K562 (cell line): ENCODE data around the gene RBPMS2. TPM values are rescaled to one million over a fixed set of nuclear protein-coding genes. Genes with fewer than 3 reads are reported as not detected.

Experiments
- DMBX1 ChIP-seq: fragments of 250-450 bp; sonication (Bioruptor Pico); IDR thresholded peaks from 2 replicates; pipeline ENCODE4 v1.8.0; 2022; ENCODE audit warnings: inconsistent platforms, mild to moderate bottlenecking, moderate library complexity, borderline replicate concordance
- ESRRB ChIP-seq: fragments of 250-450 bp; sonication (Bioruptor Pico); IDR thresholded peaks from 2 replicates; pipeline ENCODE4 v1.5.0; 2020; ENCODE audit warnings: mild to moderate bottlenecking, moderate library complexity, borderline replicate concordance
- HMG20B ChIP-seq: fragments of 250-450 bp; sonication (Bioruptor Pico); IDR thresholded peaks from 2 replicates; pipeline ENCODE4 v1.5.0; 2021; ENCODE audit warnings: mild to moderate bottlenecking
- KLF16 ChIP-seq: IDR thresholded peaks from 2 replicates; pipeline ENCODE4 v1.6.1; 2016; ENCODE audit warnings: antibody characterized with exemption
- PML ChIP-seq: IDR thresholded peaks from 2 replicates; pipeline ENCODE4 v1.6.1; 2012; ENCODE audit warnings: low read length, inconsistent platforms
- PRPF4 ChIP-seq: fragments of 200-400 bp; formaldehyde crosslinking; IDR thresholded peaks from one replicate; pipeline ENCODE4 v1.6.1; 2017; ENCODE audit warnings: low read length, low read depth, mild to moderate bottlenecking; ENCODE audit not compliant: insufficient read depth, poor library complexity, severe bottlenecking
- RB1 ChIP-seq: fragments of 450-650 bp; IDR thresholded peaks from 2 replicates; pipeline ENCODE4 v1.6.1; 2017; ENCODE audit warnings: low read depth, mild to moderate bottlenecking
- TOE1 ChIP-seq, 2 experiments: fragments of 450-650 bp in 1 of 2; sonication (generic) in 1 of 2; formaldehyde crosslinking in 1 of 2; IDR thresholded peaks; 2 replicates each; pipeline versions ENCODE4 v1.7.1 to v1.8.0; 2016 to 2022; ENCODE audit warnings: borderline replicate concordance in 2 of 2, mild to moderate bottlenecking in 2 of 2, antibody characterized with exemption in 1 of 2, inconsistent platforms in 1 of 2, low read depth in 1 of 2, missing genetic modification reagents in 1 of 2, moderate library complexity in 1 of 2
- WHSC1 ChIP-seq: IDR thresholded peaks from one replicate; pipeline ENCODE4 v1.6.1; 2012; ENCODE audit warnings: low read length, control low read depth, inconsistent platforms
- XRCC3 ChIP-seq: fragments of 450-650 bp; IDR thresholded peaks from 2 replicates; pipeline ENCODE4 v1.6.1; 2017; ENCODE audit warnings: mild to moderate bottlenecking, moderate library complexity
- XRCC5 ChIP-seq: fragments of 200-400 bp; formaldehyde crosslinking; IDR thresholded peaks from 2 replicates; pipeline ENCODE4 v1.6.1; 2017; ENCODE audit warnings: low read depth, mild to moderate bottlenecking, low read length
- ZNF217 ChIP-seq: sonication (generic); formaldehyde crosslinking; IDR thresholded peaks from 2 replicates; pipeline ENCODE4 v1.8.0; 2022; ENCODE audit warnings: mild to moderate bottlenecking, missing genetic modification reagents
- ZNF707 ChIP-seq: fragments of 250-450 bp; sonication (Bioruptor Pico); conservative IDR thresholded peaks from 2 replicates; pipeline ENCODE4 v1.8.0; 2022; ENCODE audit warnings: inconsistent platforms, mild to moderate bottlenecking, moderate library complexity
- polyA plus RNA-seq, 8 experiments: library from polyadenylated mRNA; depleted of rRNA in 4 of 8; stranded (reverse) in 5 of 8; unstranded in 3 of 8; fragments of >200 nt; fragmentation: Nextera tagmentation in 2 of 8; fragmentation: Illumina TruSeq in 1 of 8; extraction: Ambion mirVana in 2 of 8; extraction: Trizol in 1 of 8; gene quantifications; 2 replicates each; pipeline versions ENCODE4 v1.2.1 to v1.2.3, GENCODE V29; 2011 to 2014; ENCODE audit warnings: inconsistent platforms in 1 of 8, missing spikeins in 1 of 8
- total RNA-seq, 7 experiments: library from RNA; depleted of rRNA in 6 of 7; stranded (reverse); fragments of >200 nt in 6 of 7; fragmentation: Illumina TruSeq in 2 of 7; extraction: Trizol in 2 of 7; gene quantifications; 2 replicates each; pipeline versions ENCODE4 v1.2.1 to v1.2.3, GENCODE V29; 2011 to 2021; ENCODE audit warnings: low replicate concordance in 1 of 7
- TF ChIP-seq, protein P1 (sequence below), 2 experiments: fragments of 250-450 bp in 1 of 2; fragments of 450-650 bp in 1 of 2; sonication (Bioruptor Pico) in 1 of 2; IDR thresholded peaks; 2 replicates each; pipeline versions ENCODE4 v1.6.1 to v1.8.0; 2016 to 2021; ENCODE audit warnings: mild to moderate bottlenecking in 2 of 2, moderate library complexity in 2 of 2, missing compliant biosample characterization in 1 of 2, missing genetic modification characterization in 1 of 2
- TF ChIP-seq, protein P2 (sequence below): fragments of 200-600 bp; sonication (generic); IDR thresholded peaks from one replicate; pipeline ENCODE4 v1.6.1; 2012; ENCODE audit warnings: mild to moderate bottlenecking, low read depth, low read length, inconsistent platforms

RBPMS2 gene
- total and polyA plus RNA-seq, 9 of the 15 experiments (the other 6 are each of a cell fraction or from before 2014, with no cell fraction given) = 0.11 to 2.6 (median 0.37) TPM; not detected in 1

DNA sequence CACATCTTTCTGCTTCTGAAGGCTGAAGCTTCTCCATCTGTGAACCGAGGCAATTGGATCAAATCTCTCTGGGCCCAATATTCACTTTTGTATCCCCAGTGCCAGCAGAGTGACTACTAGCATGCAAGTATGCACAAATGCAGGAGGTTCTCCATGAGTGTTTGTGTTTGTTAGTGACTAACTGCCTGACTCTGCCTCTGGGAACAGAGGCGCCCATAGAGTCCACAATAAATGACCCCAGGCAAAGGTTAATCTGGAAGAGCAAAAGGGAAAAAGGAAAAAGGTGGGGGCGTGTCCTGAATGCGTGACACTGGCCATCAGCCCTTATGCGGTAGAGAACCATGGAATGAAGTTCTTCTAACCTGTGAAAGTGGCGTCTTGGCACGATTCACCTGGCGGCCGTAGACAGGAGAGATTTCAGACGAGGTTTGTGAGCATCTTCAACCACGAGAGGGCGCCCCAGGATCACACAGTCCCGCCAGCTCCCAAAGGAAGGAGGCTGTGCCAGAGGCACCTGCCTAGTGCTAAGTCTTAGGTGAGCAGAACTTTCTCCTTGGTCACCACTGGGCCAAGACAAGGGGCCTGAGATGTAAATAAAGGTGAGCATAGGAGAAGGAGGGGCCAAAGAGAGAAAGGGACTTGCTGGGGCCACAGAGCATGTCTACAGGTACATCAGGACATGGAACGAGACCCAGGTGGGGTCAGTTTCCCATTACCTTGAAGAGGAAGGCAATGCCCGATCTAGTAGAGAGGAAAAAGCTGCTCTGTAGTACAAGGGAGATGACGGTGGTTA is 44.2 kb downstream of the RBPMS2 start (continued):
- TF ChIP-seq XRCC3 (no peak), WHSC1 (no peak), ZNF707 (CRISPR knock-in tag) (no peak), ZNF217 (no peak), HMG20B (CRISPR knock-in tag) (no peak), PRPF4 (no peak), XRCC5 (peak; percentile 19; the same call in 1 of the 2 replicates), RB1 (peak; percentile 39; the same call in 1 of the 2 replicates), ESRRB (CRISPR knock-in tag) (no peak), PML (no peak), TOE1 (IDR thresholded peaks at IDR 0.05; ENCODE audit: borderline replicate concordance) (0 out of 2 replicates have a peak, but pooled peaks have one; percentile 22), TOE1 (CRISPR knock-in tag; IDR thresholded peaks at IDR 0.05; ENCODE audit: borderline replicate concordance, low read depth) (no peak), DMBX1 (CRISPR knock-in tag) (no peak), KLF16 (no peak)
- TF ChIP-seq, protein P1, sequence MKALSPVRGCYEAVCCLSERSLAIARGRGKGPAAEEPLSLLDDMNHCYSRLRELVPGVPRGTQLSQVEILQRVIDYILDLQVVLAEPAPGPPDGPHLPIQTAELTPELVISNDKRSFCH (CRISPR knock-in tag; IDR thresholded peaks at IDR 0.05) = no peak
- TF ChIP-seq, protein P1 (tag; IDR thresholded peaks at IDR 0.05) = 0 out of 2 replicates have a peak, but pooled peaks have one; percentile 20
- TF ChIP-seq, protein P2, sequence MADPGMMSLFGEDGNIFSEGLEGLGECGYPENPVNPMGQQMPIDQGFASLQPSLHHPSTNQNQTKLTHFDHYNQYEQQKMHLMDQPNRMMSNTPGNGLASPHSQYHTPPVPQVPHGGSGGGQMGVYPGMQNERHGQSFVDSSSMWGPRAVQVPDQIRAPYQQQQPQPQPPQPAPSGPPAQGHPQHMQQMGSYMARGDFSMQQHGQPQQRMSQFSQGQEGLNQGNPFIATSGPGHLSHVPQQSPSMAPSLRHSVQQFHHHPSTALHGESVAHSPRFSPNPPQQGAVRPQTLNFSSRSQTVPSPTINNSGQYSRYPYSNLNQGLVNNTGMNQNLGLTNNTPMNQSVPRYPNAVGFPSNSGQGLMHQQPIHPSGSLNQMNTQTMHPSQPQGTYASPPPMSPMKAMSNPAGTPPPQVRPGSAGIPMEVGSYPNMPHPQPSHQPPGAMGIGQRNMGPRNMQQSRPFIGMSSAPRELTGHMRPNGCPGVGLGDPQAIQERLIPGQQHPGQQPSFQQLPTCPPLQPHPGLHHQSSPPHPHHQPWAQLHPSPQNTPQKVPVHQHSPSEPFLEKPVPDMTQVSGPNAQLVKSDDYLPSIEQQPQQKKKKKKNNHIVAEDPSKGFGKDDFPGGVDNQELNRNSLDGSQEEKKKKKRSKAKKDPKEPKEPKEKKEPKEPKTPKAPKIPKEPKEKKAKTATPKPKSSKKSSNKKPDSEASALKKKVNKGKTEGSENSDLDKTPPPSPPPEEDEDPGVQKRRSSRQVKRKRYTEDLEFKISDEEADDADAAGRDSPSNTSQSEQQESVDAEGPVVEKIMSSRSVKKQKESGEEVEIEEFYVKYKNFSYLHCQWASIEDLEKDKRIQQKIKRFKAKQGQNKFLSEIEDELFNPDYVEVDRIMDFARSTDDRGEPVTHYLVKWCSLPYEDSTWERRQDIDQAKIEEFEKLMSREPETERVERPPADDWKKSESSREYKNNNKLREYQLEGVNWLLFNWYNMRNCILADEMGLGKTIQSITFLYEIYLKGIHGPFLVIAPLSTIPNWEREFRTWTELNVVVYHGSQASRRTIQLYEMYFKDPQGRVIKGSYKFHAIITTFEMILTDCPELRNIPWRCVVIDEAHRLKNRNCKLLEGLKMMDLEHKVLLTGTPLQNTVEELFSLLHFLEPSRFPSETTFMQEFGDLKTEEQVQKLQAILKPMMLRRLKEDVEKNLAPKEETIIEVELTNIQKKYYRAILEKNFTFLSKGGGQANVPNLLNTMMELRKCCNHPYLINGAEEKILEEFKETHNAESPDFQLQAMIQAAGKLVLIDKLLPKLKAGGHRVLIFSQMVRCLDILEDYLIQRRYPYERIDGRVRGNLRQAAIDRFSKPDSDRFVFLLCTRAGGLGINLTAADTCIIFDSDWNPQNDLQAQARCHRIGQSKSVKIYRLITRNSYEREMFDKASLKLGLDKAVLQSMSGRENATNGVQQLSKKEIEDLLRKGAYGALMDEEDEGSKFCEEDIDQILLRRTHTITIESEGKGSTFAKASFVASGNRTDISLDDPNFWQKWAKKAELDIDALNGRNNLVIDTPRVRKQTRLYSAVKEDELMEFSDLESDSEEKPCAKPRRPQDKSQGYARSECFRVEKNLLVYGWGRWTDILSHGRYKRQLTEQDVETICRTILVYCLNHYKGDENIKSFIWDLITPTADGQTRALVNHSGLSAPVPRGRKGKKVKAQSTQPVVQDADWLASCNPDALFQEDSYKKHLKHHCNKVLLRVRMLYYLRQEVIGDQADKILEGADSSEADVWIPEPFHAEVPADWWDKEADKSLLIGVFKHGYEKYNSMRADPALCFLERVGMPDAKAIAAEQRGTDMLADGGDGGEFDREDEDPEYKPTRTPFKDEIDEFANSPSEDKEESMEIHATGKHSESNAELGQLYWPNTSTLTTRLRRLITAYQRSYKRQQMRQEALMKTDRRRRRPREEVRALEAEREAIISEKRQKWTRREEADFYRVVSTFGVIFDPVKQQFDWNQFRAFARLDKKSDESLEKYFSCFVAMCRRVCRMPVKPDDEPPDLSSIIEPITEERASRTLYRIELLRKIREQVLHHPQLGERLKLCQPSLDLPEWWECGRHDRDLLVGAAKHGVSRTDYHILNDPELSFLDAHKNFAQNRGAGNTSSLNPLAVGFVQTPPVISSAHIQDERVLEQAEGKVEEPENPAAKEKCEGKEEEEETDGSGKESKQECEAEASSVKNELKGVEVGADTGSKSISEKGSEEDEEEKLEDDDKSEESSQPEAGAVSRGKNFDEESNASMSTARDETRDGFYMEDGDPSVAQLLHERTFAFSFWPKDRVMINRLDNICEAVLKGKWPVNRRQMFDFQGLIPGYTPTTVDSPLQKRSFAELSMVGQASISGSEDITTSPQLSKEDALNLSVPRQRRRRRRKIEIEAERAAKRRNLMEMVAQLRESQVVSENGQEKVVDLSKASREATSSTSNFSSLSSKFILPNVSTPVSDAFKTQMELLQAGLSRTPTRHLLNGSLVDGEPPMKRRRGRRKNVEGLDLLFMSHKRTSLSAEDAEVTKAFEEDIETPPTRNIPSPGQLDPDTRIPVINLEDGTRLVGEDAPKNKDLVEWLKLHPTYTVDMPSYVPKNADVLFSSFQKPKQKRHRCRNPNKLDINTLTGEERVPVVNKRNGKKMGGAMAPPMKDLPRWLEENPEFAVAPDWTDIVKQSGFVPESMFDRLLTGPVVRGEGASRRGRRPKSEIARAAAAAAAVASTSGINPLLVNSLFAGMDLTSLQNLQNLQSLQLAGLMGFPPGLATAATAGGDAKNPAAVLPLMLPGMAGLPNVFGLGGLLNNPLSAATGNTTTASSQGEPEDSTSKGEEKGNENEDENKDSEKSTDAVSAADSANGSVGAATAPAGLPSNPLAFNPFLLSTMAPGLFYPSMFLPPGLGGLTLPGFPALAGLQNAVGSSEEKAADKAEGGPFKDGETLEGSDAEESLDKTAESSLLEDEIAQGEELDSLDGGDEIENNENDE = no peak
